A549 (cell line): ENCODE data around the gene GALNT14.

Experiments
- ELK1 ChIP-seq: fragments of 150-350 bp; IDR thresholded peaks from 2 replicates; pipeline ENCODE4 v1.6.1; 2014; ENCODE audit warnings: low read depth, mild to moderate bottlenecking, low read length
- TF ChIP-seq, protein P1 (sequence below): fragments of >200 bp; sonication (Bioruptor Twin); formaldehyde crosslinking; IDR thresholded peaks from 3 replicates; pipeline ENCODE4 v1.5.1; 2016

GRCh38 chr2:31016648-31017047 is 121.6 kb downstream of the GALNT14 start:
- TF ChIP-seq, protein P1, sequence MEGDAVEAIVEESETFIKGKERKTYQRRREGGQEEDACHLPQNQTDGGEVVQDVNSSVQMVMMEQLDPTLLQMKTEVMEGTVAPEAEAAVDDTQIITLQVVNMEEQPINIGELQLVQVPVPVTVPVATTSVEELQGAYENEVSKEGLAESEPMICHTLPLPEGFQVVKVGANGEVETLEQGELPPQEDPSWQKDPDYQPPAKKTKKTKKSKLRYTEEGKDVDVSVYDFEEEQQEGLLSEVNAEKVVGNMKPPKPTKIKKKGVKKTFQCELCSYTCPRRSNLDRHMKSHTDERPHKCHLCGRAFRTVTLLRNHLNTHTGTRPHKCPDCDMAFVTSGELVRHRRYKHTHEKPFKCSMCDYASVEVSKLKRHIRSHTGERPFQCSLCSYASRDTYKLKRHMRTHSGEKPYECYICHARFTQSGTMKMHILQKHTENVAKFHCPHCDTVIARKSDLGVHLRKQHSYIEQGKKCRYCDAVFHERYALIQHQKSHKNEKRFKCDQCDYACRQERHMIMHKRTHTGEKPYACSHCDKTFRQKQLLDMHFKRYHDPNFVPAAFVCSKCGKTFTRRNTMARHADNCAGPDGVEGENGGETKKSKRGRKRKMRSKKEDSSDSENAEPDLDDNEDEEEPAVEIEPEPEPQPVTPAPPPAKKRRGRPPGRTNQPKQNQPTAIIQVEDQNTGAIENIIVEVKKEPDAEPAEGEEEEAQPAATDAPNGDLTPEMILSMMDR = no peak
- TF ChIP-seq ELK1 = no peak
